SK-N-SH treated with all-trans-retinoic acid at 6 μM for 48 hours (cell line): ENCODE results near the gene NRIP1.

Source experiments
- ESRRG ChIP-seq: fragments of 250-450 bp; sonication (Bioruptor Pico); IDR thresholded peaks from 2 replicates; pipeline ENCODE4 v1.6.1; 2021; ENCODE audit warnings: mild to moderate bottlenecking
- TSHZ2 ChIP-seq: fragments of 250-450 bp; sonication (Bioruptor Pico); IDR thresholded peaks from 2 replicates; pipeline ENCODE4 v1.5.0; 2020; ENCODE audit warnings: mild to moderate bottlenecking, moderate library complexity

GRCh38 chr21:14998784-14999183 is 66.0 kb downstream of the NRIP1 start:
- TF ChIP-seq ESRRG (CRISPR knock-in tag) (no peak), TSHZ2 (no peak)
